ENCODE data around the gene C11orf52.

C11orf52 gene

GRCh38 chr11:111963931-111964340 is 45.2 kb downstream of the C11orf52 start:
- DNase-seq (ENCODE audit: extremely low read depth, low read depth): no peak
- no peak for TF ChIP-seq CTCF (IDR thresholded peaks at IDR 0.05; ENCODE audit: low read depth, low read length)

- DNase-seq (ENCODE audit: extremely low read depth, low read depth): no peak
- no peak for TF ChIP-seq CTCF (IDR thresholded peaks at IDR 0.05; ENCODE audit: low read depth, low read length)
Observed at GRCh38 chr11:111966678-111967077, 48.0 kb downstream of the C11orf52 start.

GRCh38 chr11:111967649-111968048 is 48.9 kb downstream of the C11orf52 start:
- DNase-seq (ENCODE audit: extremely low read depth, low read depth): no peak
- no peak for TF ChIP-seq CTCF (IDR thresholded peaks at IDR 0.05; ENCODE audit: low read depth, low read length)

GRCh38 chr11:111969344-111969743 is 50.6 kb downstream of the C11orf52 start:
- DNase-seq (ENCODE audit: extremely low read depth, low read depth): no peak
- no peak for TF ChIP-seq CTCF (IDR thresholded peaks at IDR 0.05; ENCODE audit: low read depth, low read length)

GRCh38 chr11:111974446-111974845 is 55.7 kb downstream of the C11orf52 start:
- no peak for DNase-seq (ENCODE audit: extremely low read depth, low read depth)
- no peak for TF ChIP-seq CTCF (IDR thresholded peaks at IDR 0.05; ENCODE audit: low read depth, low read length)

- peak; percentile 21 for TF ChIP-seq CTCF (IDR thresholded peaks at IDR 0.05; ENCODE audit: low read depth, low read length)
- DNase-seq (ENCODE audit: extremely low read depth, low read depth): no peak
Observed at GRCh38 chr11:111975076-111975806, 56.5 kb downstream of the C11orf52 start.

- DNase-seq (ENCODE audit: extremely low read depth, low read depth): no peak
- no peak for TF ChIP-seq CTCF (IDR thresholded peaks at IDR 0.05; ENCODE audit: low read depth, low read length)
Observed at GRCh38 chr11:111976119-111976766, 57.5 kb downstream of the C11orf52 start.

All from AG09319 (cell line).